Liver (tissue), 9 donors: Measurements from ENCODE around the gene TSKU. TPM values are rescaled to one million over a fixed set of nuclear protein-coding genes. Genes with fewer than 3 reads are reported as not detected.

ENCODE experiments used
- DNase-seq: peaks from one replicate; pipeline ENCODE4 v3.0.0-alpha.2; 2017; ENCODE audit warnings: low spot score
- H3K27ac ChIP-seq, 2 donors: one replicate each; pipeline ENCODE4 v1.7.0; 2013; ENCODE audit warnings: inconsistent platforms in 2 of 2, low read length in 2 of 2, control low read depth in 1 of 2, low read depth in 1 of 2, mild to moderate bottlenecking in 1 of 2
- H3K27me3 ChIP-seq, 4 donors: one replicate each; pipeline versions ENCODE4 v1.6.1 to v1.7.0; 2013; ENCODE audit warnings: low read length in 3 of 4, inconsistent platforms in 1 of 4, mild to moderate bottlenecking in 1 of 4, moderate library complexity in 1 of 4; ENCODE audit not compliant: control insufficient read depth in 4 of 4, insufficient read depth in 4 of 4
- H3K36me3 ChIP-seq, 4 donors: one replicate each; pipeline versions ENCODE4 v1.6.1 to v1.7.0; 2013; ENCODE audit warnings: low read length in 3 of 4, mild to moderate bottlenecking in 3 of 4, low read depth in 1 of 4, moderate library complexity in 1 of 4; ENCODE audit not compliant: control insufficient read depth in 4 of 4, insufficient read depth in 3 of 4
- H3K4me1 ChIP-seq, 4 donors: one replicate each; pipeline versions ENCODE4 v1.6.1 to v1.7.0; 2013; ENCODE audit warnings: low read length in 3 of 4, mild to moderate bottlenecking in 3 of 4, moderate library complexity in 1 of 4; ENCODE audit not compliant: control insufficient read depth in 4 of 4, insufficient read depth in 4 of 4
- H3K4me3 ChIP-seq, 3 donors: one replicate each; pipeline versions ENCODE4 v1.6.1 to v1.7.0; 2013; ENCODE audit warnings: low read length in 3 of 3, control low read depth in 1 of 3, low read depth in 1 of 3, mild to moderate bottlenecking in 1 of 3
- H3K9ac ChIP-seq, 2 donors: one replicate each; pipeline ENCODE4 v1.7.0; 2013; ENCODE audit warnings: low read length in 2 of 2, mild to moderate bottlenecking in 2 of 2, moderate library complexity in 2 of 2, control low read depth in 1 of 2, low read depth in 1 of 2
- H3K9me3 ChIP-seq, 4 donors: one replicate each; pipeline versions ENCODE4 v1.6.1 to v1.7.0; 2013; ENCODE audit warnings: low read length in 3 of 4; ENCODE audit not compliant: control insufficient read depth in 4 of 4
- EGR1 ChIP-seq, 2 donors: IDR thresholded peaks; 2 replicates each; pipeline ENCODE4 v1.6.1; 2016 to 2018; ENCODE audit warnings: antibody characterized with exemption in 2 of 2, low read depth in 2 of 2
- FOXA1 ChIP-seq: IDR thresholded peaks from 2 replicates; pipeline ENCODE4 v1.6.1; 2016; ENCODE audit warnings: antibody characterized with exemption
- FOXA2 ChIP-seq: IDR thresholded peaks from 2 replicates; pipeline ENCODE4 v1.6.1; 2016; ENCODE audit warnings: antibody characterized with exemption
- GABPA ChIP-seq, 2 donors: IDR thresholded peaks in 1 of 2; conservative IDR thresholded peaks in 1 of 2; 2 replicates each; pipeline ENCODE4 v1.6.1; 2016; ENCODE audit warnings: antibody characterized with exemption in 2 of 2, mild to moderate bottlenecking in 1 of 2, moderate library complexity in 1 of 2
- HNF4A ChIP-seq, 2 donors: conservative IDR thresholded peaks; 2 replicates each; pipeline ENCODE4 v1.6.1; 2016; ENCODE audit warnings: antibody characterized with exemption in 2 of 2, mild to moderate bottlenecking in 2 of 2
- HNF4G ChIP-seq: IDR thresholded peaks from 2 replicates; pipeline ENCODE4 v1.6.1; 2016; ENCODE audit warnings: antibody characterized with exemption
- JUND ChIP-seq, 2 donors: IDR thresholded peaks; 2 replicates each; pipeline ENCODE4 v1.6.1; 2016; ENCODE audit warnings: antibody characterized with exemption in 2 of 2
- NR2F2 ChIP-seq: IDR thresholded peaks from 2 replicates; pipeline ENCODE4 v1.6.1; 2016; ENCODE audit warnings: antibody characterized with exemption
- RAD21 ChIP-seq, 2 donors: IDR thresholded peaks; 2 replicates each; pipeline ENCODE4 v1.6.1; 2016; ENCODE audit warnings: antibody characterized with exemption in 2 of 2, mild to moderate bottlenecking in 2 of 2
- RXRA ChIP-seq, 2 donors: IDR thresholded peaks; 2 replicates each; pipeline ENCODE4 v1.6.1; 2017 to 2018; ENCODE audit warnings: antibody characterized with exemption in 2 of 2, mild to moderate bottlenecking in 1 of 2
- SP1 ChIP-seq: IDR thresholded peaks from 2 replicates; pipeline ENCODE4 v1.6.1; 2018; ENCODE audit warnings: antibody characterized with exemption, mild to moderate bottlenecking
- TAF1 ChIP-seq: conservative IDR thresholded peaks from 2 replicates; pipeline ENCODE4 v1.6.1; 2016; ENCODE audit warnings: antibody characterized with exemption, mild to moderate bottlenecking
- YY1 ChIP-seq: IDR thresholded peaks from 2 replicates; pipeline ENCODE4 v1.6.1; 2016; ENCODE audit warnings: antibody characterized with exemption, mild to moderate bottlenecking
- WGBS: extraction: QIAGEN DNeasy Blood & Tissue Kit; methylation state at CpG from one replicate; pipeline ENCODE4 v1.1.7; 2013; 5-methylcytosine and 5-hydroxymethylcytosine counted together
- polyA plus RNA-seq, 2 donors: library from polyadenylated mRNA; stranded (reverse) in 1 of 2; unstranded in 1 of 2; fragments of 200-250 nt in 1 of 2; fragments of >200 nt in 1 of 2; fragmentation: Nextera tagmentation in 1 of 2; extraction: Ambion mirVana in 1 of 2; gene quantifications; one replicate each; pipeline versions ENCODE4 v1.2.1 to v1.2.3, GENCODE V29; 2013 to 2015
- total RNA-seq, 2 donors: library from RNA; depleted of rRNA; stranded (reverse); fragments of >200 nt; gene quantifications; one replicate each; pipeline ENCODE4 v1.2.3, GENCODE V29; 2014
- TF ChIP-seq, protein P1 (sequence below): IDR thresholded peaks from 2 replicates; pipeline ENCODE4 v1.6.1; 2016; ENCODE audit warnings: antibody characterized with exemption
- TF ChIP-seq, protein P2 (sequence below): IDR thresholded peaks from 2 replicates; pipeline ENCODE4 v1.6.1; 2016; ENCODE audit warnings: antibody characterized with exemption, mild to moderate bottlenecking
- TF ChIP-seq, protein P3 (sequence below): IDR thresholded peaks from 2 replicates; pipeline ENCODE4 v1.6.1; 2016; ENCODE audit warnings: antibody characterized with exemption
- TF ChIP-seq, protein P4 (sequence below): IDR thresholded peaks from 2 replicates; pipeline ENCODE4 v1.6.1; 2016; ENCODE audit warnings: antibody characterized with exemption
- donor health status: healthy.
- donor health status: healthy.
- donor health status: healthy.
- donor health status: healthy.
- donor health status: healthy.

Gene TSKU
- total and polyA plus RNA-seq, 4 donors: 3.3 to 492 (median 46.0) TPM

DNA sequence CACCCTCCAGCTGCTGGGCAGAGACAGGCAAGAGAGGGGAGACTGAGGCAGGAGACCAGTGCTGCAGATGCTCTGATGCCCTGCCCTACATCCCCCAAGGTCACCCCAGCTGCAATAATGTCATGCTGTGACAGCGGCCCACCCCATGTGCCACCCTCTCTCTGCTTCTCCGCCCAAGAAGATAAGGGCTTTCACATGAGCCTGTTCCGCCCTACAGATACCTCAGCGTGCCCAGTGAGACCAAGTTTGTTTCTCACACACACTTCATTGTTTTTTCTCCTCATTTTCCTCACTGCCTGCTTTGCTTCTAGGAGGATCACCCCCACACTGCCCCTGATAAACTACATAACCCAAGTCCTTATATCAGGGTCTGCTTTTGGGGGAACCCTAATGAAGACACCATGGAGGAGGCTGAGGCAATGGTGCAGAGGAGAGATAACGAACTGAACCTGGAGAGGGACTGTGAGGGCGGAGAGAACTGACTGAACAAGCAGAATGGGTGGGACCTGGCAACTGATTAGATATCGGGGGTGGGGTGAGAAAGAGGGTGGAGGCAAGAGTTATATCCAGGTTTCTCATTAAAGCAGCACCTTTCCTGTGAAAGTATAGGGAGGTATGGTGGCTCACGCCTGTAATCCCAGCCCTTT, 37.5 kb upstream of the TSKU start:
- Histone ChIP-seq H3K4me1 (no peaks in the 10 kb centered on the region), H3K27ac (no peak overlapping the region), H3K4me3 (no peak overlapping the region), H3K9me3 (no peaks in the 10 kb centered on the region), H3K36me3 (no peaks in the 10 kb centered on the region), H3K9ac (no peak overlapping the region), H3K27me3 (no peaks in the 10 kb centered on the region)
- TF ChIP-seq, protein P1, sequence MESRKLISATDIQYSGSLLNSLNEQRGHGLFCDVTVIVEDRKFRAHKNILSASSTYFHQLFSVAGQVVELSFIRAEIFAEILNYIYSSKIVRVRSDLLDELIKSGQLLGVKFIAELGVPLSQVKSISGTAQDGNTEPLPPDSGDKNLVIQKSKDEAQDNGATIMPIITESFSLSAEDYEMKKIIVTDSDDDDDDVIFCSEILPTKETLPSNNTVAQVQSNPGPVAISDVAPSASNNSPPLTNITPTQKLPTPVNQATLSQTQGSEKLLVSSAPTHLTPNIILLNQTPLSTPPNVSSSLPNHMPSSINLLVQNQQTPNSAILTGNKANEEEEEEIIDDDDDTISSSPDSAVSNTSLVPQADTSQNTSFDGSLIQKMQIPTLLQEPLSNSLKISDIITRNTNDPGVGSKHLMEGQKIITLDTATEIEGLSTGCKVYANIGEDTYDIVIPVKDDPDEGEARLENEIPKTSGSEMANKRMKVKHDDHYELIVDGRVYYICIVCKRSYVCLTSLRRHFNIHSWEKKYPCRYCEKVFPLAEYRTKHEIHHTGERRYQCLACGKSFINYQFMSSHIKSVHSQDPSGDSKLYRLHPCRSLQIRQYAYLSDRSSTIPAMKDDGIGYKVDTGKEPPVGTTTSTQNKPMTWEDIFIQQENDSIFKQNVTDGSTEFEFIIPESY: no peak
- TF ChIP-seq, protein P2, sequence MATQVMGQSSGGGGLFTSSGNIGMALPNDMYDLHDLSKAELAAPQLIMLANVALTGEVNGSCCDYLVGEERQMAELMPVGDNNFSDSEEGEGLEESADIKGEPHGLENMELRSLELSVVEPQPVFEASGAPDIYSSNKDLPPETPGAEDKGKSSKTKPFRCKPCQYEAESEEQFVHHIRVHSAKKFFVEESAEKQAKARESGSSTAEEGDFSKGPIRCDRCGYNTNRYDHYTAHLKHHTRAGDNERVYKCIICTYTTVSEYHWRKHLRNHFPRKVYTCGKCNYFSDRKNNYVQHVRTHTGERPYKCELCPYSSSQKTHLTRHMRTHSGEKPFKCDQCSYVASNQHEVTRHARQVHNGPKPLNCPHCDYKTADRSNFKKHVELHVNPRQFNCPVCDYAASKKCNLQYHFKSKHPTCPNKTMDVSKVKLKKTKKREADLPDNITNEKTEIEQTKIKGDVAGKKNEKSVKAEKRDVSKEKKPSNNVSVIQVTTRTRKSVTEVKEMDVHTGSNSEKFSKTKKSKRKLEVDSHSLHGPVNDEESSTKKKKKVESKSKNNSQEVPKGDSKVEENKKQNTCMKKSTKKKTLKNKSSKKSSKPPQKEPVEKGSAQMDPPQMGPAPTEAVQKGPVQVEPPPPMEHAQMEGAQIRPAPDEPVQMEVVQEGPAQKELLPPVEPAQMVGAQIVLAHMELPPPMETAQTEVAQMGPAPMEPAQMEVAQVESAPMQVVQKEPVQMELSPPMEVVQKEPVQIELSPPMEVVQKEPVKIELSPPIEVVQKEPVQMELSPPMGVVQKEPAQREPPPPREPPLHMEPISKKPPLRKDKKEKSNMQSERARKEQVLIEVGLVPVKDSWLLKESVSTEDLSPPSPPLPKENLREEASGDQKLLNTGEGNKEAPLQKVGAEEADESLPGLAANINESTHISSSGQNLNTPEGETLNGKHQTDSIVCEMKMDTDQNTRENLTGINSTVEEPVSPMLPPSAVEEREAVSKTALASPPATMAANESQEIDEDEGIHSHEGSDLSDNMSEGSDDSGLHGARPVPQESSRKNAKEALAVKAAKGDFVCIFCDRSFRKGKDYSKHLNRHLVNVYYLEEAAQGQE: no peak
- TF ChIP-seq, protein P3, sequence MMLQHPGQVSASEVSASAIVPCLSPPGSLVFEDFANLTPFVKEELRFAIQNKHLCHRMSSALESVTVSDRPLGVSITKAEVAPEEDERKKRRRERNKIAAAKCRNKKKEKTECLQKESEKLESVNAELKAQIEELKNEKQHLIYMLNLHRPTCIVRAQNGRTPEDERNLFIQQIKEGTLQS: no peak
- TF ChIP-seq HNF4G (no peak), GABPA (IDR thresholded peaks at IDR 0.05 in 1 of 2, conservative IDR thresholded peaks at IDR 0.05 in 1 of 2) (no peak), SP1 (no peak), EGR1 (IDR thresholded peaks at IDR 0.05; ENCODE audit: low read depth in 2 of 2) (no peak), HNF4A (conservative IDR thresholded peaks at IDR 0.05) (no peak), JUND (IDR thresholded peaks at IDR 0.05) (no peak), RAD21 (IDR thresholded peaks at IDR 0.05) (no peak), FOXA1 (no peak)
- 77% methylated on average over 8 of the region's 8 CpGs for WGBS
- peak; percentile 65 for DNase-seq

DNA sequence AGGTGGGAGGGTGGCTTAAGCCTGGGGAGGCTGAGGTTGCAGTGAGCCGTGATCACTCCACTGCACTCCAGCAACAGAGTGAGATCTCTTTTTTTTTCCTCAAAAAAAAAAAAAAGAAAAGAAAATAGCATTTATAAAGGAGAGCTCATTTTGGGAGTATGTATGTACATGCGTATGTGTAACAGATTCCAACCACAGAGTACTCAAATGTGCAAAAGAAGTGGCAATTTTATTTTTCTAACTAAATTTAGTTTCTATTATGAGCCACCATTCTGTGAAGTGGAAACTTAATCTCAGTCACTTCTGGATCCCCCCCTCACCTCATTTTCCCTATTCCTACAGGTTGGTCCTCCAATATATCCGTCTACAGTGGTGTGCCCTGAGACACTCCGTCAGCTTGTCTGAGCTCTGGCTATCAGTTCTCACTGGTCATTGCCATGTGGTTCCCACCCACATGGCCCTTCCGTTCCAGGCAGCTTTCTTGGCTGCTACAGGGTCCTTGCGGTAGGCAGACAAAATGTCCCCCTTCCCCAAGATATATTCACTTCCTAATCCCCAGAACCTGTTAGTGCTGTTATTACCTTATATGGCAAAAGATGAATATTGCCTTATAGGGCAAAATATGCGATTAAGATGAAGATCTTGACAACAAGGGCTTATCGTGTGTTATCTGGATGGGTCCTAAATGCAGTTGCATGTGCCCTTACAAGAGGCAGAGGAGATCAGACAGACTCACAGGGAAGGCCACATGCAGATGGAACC, 35.8 kb upstream of the TSKU start:
- WGBS: 93% methylated on average over 8 of the region's 8 CpGs
- no peaks in the 10 kb centered on the region for H3K36me3 ChIP-seq
- no peak overlapping the region for H3K4me3 ChIP-seq
- H3K9ac ChIP-seq: no peak overlapping the region
- H3K9me3 ChIP-seq: no peaks in the 10 kb centered on the region
- no peaks in the 10 kb centered on the region for H3K4me1 ChIP-seq
- H3K27me3 ChIP-seq: no peaks in the 10 kb centered on the region
- H3K27ac ChIP-seq: no peak overlapping the region
- DNase-seq: no peak
- TF ChIP-seq FOXA2 (no peak), HNF4G (no peak), JUND (IDR thresholded peaks at IDR 0.05) (no peak), EGR1 (IDR thresholded peaks at IDR 0.05; ENCODE audit: low read depth in 2 of 2) (no peak), GABPA (IDR thresholded peaks at IDR 0.05 in 1 of 2, conservative IDR thresholded peaks at IDR 0.05 in 1 of 2) (no peak), FOXA1 (no peak), TAF1 (no peak), RXRA (IDR thresholded peaks at IDR 0.05) (no peak), NR2F2 (no peak), SP1 (no peak), RAD21 (IDR thresholded peaks at IDR 0.05) (no peak), YY1 (no peak), HNF4A (conservative IDR thresholded peaks at IDR 0.05) (no peak)
- TF ChIP-seq, protein P4, sequence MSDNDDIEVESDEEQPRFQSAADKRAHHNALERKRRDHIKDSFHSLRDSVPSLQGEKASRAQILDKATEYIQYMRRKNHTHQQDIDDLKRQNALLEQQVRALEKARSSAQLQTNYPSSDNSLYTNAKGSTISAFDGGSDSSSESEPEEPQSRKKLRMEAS: no peak
- TF ChIP-seq, protein P2: no peak
- TF ChIP-seq, protein P1: no peak
- TF ChIP-seq, protein P3: no peak
